HCT116 (cell line): Measurements from ENCODE around the gene ZNRF3. TPM values are rescaled to one million over a fixed set of nuclear protein-coding genes. Genes with fewer than 3 reads are reported as not detected.

Experiments used
- ATAC-seq: fragments of 200-7000 bp; cut with Tn5 transposase; 2 replicates; pipeline ENCODE4 v1.9.1; 2020; ENCODE audit warnings: mild to moderate bottlenecking, moderate library complexity
- BruUV-seq: library from RNA; stranded (reverse); fragments of 400-500 nt; replicated peaks from 2 replicates; lab custom pipeline; 2021; lab: Mats Ljungman, UMichigan
- CTCF ChIA-PET: fragments of 300-600 bp; sonication (Branson Sonifier 250); formaldehyde crosslinking; loops from one replicate; lab custom pipeline; 2021; ENCODE audit warnings: antibody characterized with exemption; lab: Charles Lee
- POLR2A ChIA-PET: fragments of 300-600, 350-600 bp; sonication (Branson Sonifier 250); formaldehyde crosslinking; loops from one replicate; lab custom pipeline; 2021; ENCODE audit warnings: antibody characterized with exemption; lab: Charles Lee
- RAD21 ChIA-PET, 2 experiments: fragments of 300-600 bp; sonication (Branson Sonifier 250); formaldehyde crosslinking; loops; one replicate each; lab custom pipeline; 2023; ENCODE audit warnings: low total read pairs in 2 of 2; ENCODE audit not compliant: uncharacterized antibody in 2 of 2, unreplicated experiment in 2 of 2, low non-redundant PET in 1 of 2; lab: Charles Lee
- DNase-seq: peaks from one replicate; pipeline ENCODE4 v3.0.0-alpha.2; 2010; ENCODE audit warnings: low read depth, low spot score
- H2AFZ ChIP-seq: fragments of 200-600 bp; shearing (Covaris generic), sonication (generic); 2 replicates; pipeline ENCODE4 v1.6.1; 2017; ENCODE audit warnings: low read depth, mixed run types, mixed read lengths, antibody characterized with exemption, low read length; ENCODE audit not compliant: poor library complexity, severe bottlenecking
- H3K27ac ChIP-seq: 2 replicates; pipeline ENCODE4 v1.5.1; 2012; ENCODE audit warnings: low read depth, low read length
- H3K27me3 ChIP-seq: fragments of 200-600 bp; sonication (generic); 2 replicates; pipeline ENCODE4 v1.6.1; 2016; ENCODE audit warnings: mixed run types, low read length, mixed read lengths; ENCODE audit not compliant: insufficient read depth
- H3K36me3 ChIP-seq, 2 experiments: fragments of 200-500 bp in 1 of 2; fragments of 200-600 bp in 1 of 2; sonication (Bioruptor generic) in 1 of 2; sonication (generic) in 1 of 2; 2 replicates each; pipeline versions ENCODE4 v1.5.1 to v1.6.1; 2014 to 2016; ENCODE audit warnings: low read length in 2 of 2, inconsistent platforms in 1 of 2, mixed read lengths in 1 of 2, mixed run types in 1 of 2; ENCODE audit not compliant: insufficient read depth in 2 of 2, control insufficient read depth in 1 of 2
- H3K4me1 ChIP-seq, 2 experiments: fragments of 200-600 bp in 1 of 2; sonication (generic) in 1 of 2; 2 replicates each; pipeline versions ENCODE4 v1.5.1 to v1.6.1; 2012 to 2017; ENCODE audit warnings: low read length in 2 of 2, inconsistent platforms in 1 of 2, mild to moderate bottlenecking in 1 of 2, mixed read lengths in 1 of 2, mixed run types in 1 of 2, moderate library complexity in 1 of 2; ENCODE audit not compliant: insufficient read depth in 2 of 2, control insufficient read depth in 1 of 2
- H3K4me2 ChIP-seq: fragments of 200-600 bp; sonication (generic); 2 replicates; pipeline ENCODE4 v1.6.1; 2017; ENCODE audit warnings: mixed run types, low read length, mixed read lengths
- H3K4me3 ChIP-seq, 2 experiments: fragments of 200-600 bp in 1 of 2; sonication (generic) in 1 of 2; replicated peaks in 1 of 2; 2 replicates each; pipeline ENCODE4 v1.5.1; 2011 to 2016; ENCODE audit warnings: low read length in 2 of 2, control low read depth in 1 of 2, low read depth in 1 of 2, mild to moderate bottlenecking in 1 of 2, mixed read lengths in 1 of 2, mixed run types in 1 of 2
- H3K79me2 ChIP-seq: fragments of 200-600 bp; sonication (generic); 2 replicates; pipeline ENCODE4 v1.6.1; 2017; ENCODE audit warnings: mild to moderate bottlenecking, mixed run types, low read length, moderate library complexity, mixed read lengths; ENCODE audit not compliant: insufficient read depth
- H3K9ac ChIP-seq: fragments of 200-600 bp; sonication (generic); 2 replicates; pipeline ENCODE4 v1.6.1; 2016; ENCODE audit warnings: low read length, mixed read lengths
- H3K9me2 ChIP-seq: fragments of 200-600 bp; sonication (generic), shearing (Covaris generic); 2 replicates; pipeline ENCODE4 v1.6.1; 2017; ENCODE audit warnings: mixed run types, mild to moderate bottlenecking, moderate library complexity; ENCODE audit not compliant: insufficient read depth
- H3K9me3 ChIP-seq, 2 experiments: fragments of 200-500 bp in 1 of 2; fragments of 200-600 bp in 1 of 2; sonication (Bioruptor generic) in 1 of 2; sonication (generic) in 1 of 2; 2 replicates each; pipeline ENCODE4 v1.6.1; 2014 to 2017; ENCODE audit warnings: low read length in 2 of 2, mixed read lengths in 2 of 2, inconsistent platforms in 1 of 2, low read depth in 1 of 2, mild to moderate bottlenecking in 1 of 2, mixed run types in 1 of 2, moderate library complexity in 1 of 2; ENCODE audit not compliant: control insufficient read depth in 1 of 2, insufficient read depth in 1 of 2
- H4K20me1 ChIP-seq: fragments of 200-600 bp; sonication (generic), shearing (Covaris generic); 2 replicates; pipeline ENCODE4 v1.6.1; 2017; ENCODE audit warnings: mixed run types, mild to moderate bottlenecking, moderate library complexity; ENCODE audit not compliant: insufficient read depth
- CEBPB ChIP-seq: IDR thresholded peaks from 2 replicates; pipeline ENCODE4 v1.6.1; 2012; ENCODE audit warnings: low read depth
- EGR1 ChIP-seq: IDR thresholded peaks from 2 replicates; pipeline ENCODE4 v1.6.1; 2012; ENCODE audit warnings: low read depth
- EZH2 ChIP-seq: fragments of 200-600 bp; sonication (generic); IDR thresholded peaks from 2 replicates; pipeline ENCODE4 v1.6.1; 2017; ENCODE audit warnings: antibody characterized with exemption, mixed run types
- EZH2phosphoT487 ChIP-seq: fragments of 200-600 bp; IDR thresholded peaks from 2 replicates; pipeline ENCODE4 v1.6.1; 2018; ENCODE audit warnings: antibody characterized with exemption, borderline replicate concordance
- FOSL1 ChIP-seq: IDR thresholded peaks from 2 replicates; pipeline ENCODE4 v1.6.1; 2012; ENCODE audit warnings: low read depth
- JUND ChIP-seq: IDR thresholded peaks from 2 replicates; pipeline ENCODE4 v1.6.1; 2012
- RAD21 ChIP-seq: IDR thresholded peaks from 2 replicates; pipeline ENCODE4 v1.6.1; 2012; ENCODE audit warnings: low read depth, mild to moderate bottlenecking
- SRF ChIP-seq: IDR thresholded peaks from 2 replicates; pipeline ENCODE4 v1.6.1; 2012; ENCODE audit warnings: low read depth
- TCF7L2 ChIP-seq: IDR thresholded peaks from 2 replicates; pipeline ENCODE4 v1.7.0; 2011; ENCODE audit warnings: borderline replicate concordance, inconsistent platforms; ENCODE audit not compliant: insufficient read depth, insufficient read length; ENCODE audit errors: extremely low read depth
- ZFX ChIP-seq: fragments of 450-650 bp; IDR thresholded peaks from 2 replicates; pipeline ENCODE4 v1.6.1; 2017
- intact Hi-C: fragments of 100-400 bp; cut with micrococcal nuclease; formaldehyde crosslinking; loops from 2 replicates; pipeline ENCODE4 v1.10.0; 2022
- total RNA-seq: library from RNA; stranded (reverse); gene quantifications from one replicate; pipeline ENCODE4 v1.2.1, GENCODE V29; 2021; ENCODE audit not compliant: unreplicated experiment
- TF ChIP-seq, protein P1 (sequence below): IDR thresholded peaks from 2 replicates; pipeline ENCODE4 v1.6.1; 2012; ENCODE audit warnings: low read depth
- TF ChIP-seq, protein P2 (sequence below), 3 experiments: fragments of 200-600 bp in 1 of 3; sonication (generic) in 1 of 3; IDR thresholded peaks in 2 of 3; conservative IDR thresholded peaks in 1 of 3; 2 replicates each; pipeline ENCODE4 v1.5.1; 2012 to 2017; ENCODE audit warnings: low read depth in 2 of 3, low read length in 2 of 3, antibody characterized with exemption in 1 of 3, borderline replicate concordance in 1 of 3, control low read depth in 1 of 3, mild to moderate bottlenecking in 1 of 3, mixed read lengths in 1 of 3, mixed run types in 1 of 3, moderate library complexity in 1 of 3; ENCODE audit not compliant: insufficient read depth in 1 of 3
- TF ChIP-seq, protein P3 (sequence below): IDR thresholded peaks from 2 replicates; pipeline ENCODE4 v1.6.1; 2012
- TF ChIP-seq, protein P4 (sequence below): IDR thresholded peaks from 2 replicates; pipeline ENCODE4 v1.6.1; 2011; ENCODE audit warnings: mild to moderate bottlenecking, low read length, moderate library complexity; ENCODE audit not compliant: insufficient replicate concordance; ENCODE audit errors: extremely low read depth

ZNRF3 gene
- total RNA-seq, 1 experiment from 2014 or later, result 12.2 TPM

DNA sequence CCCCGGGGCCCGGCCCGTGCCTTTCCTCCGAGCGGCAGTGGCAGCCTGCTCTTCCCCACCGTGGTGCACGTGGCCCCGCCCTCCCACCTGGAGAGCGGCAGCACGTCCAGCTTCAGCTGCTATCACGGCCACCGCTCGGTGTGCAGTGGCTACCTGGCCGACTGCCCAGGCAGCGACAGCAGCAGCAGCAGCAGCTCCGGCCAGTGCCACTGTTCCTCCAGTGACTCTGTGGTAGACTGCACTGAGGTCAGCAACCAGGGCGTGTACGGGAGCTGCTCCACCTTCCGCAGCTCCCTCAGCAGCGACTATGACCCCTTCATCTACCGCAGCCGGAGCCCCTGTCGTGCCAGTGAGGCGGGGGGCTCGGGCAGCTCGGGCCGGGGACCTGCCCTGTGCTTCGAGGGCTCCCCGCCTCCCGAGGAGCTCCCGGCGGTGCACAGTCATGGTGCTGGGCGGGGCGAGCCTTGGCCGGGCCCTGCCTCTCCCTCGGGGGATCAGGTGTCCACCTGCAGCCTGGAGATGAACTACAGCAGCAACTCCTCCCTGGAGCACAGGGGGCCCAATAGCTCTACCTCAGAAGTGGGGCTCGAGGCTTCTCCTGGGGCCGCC, 166.4 kb downstream of the ZNRF3 start:
- Histone ChIP-seq H3K9me2 (no peaks in the 10 kb centered on the region), H3K9me3 (no peaks in the 10 kb centered on the region), H2AFZ (no peak overlapping the region), H3K9ac (no peak overlapping the region), H3K36me3 (peaks cover 5 to 22% of the 10 kb centered on the region in 2 experiments; a peak in 3 of 4 replicates), H3K4me1 (no peaks in the 10 kb centered on the region), H3K4me3 (no peak overlapping the region), H3K4me2 (no peak overlapping the region), H3K27ac (no peak overlapping the region), H3K27me3 (no peaks in the 10 kb centered on the region), H4K20me1 (no peaks in the 10 kb centered on the region), H3K79me2 (no peaks in the 10 kb centered on the region)
- TF ChIP-seq FOSL1, result no peak
- TF ChIP-seq SRF, result no peak
- no peak for TF ChIP-seq ZFX
- TF ChIP-seq JUND, result no peak
- TF ChIP-seq, protein P1, sequence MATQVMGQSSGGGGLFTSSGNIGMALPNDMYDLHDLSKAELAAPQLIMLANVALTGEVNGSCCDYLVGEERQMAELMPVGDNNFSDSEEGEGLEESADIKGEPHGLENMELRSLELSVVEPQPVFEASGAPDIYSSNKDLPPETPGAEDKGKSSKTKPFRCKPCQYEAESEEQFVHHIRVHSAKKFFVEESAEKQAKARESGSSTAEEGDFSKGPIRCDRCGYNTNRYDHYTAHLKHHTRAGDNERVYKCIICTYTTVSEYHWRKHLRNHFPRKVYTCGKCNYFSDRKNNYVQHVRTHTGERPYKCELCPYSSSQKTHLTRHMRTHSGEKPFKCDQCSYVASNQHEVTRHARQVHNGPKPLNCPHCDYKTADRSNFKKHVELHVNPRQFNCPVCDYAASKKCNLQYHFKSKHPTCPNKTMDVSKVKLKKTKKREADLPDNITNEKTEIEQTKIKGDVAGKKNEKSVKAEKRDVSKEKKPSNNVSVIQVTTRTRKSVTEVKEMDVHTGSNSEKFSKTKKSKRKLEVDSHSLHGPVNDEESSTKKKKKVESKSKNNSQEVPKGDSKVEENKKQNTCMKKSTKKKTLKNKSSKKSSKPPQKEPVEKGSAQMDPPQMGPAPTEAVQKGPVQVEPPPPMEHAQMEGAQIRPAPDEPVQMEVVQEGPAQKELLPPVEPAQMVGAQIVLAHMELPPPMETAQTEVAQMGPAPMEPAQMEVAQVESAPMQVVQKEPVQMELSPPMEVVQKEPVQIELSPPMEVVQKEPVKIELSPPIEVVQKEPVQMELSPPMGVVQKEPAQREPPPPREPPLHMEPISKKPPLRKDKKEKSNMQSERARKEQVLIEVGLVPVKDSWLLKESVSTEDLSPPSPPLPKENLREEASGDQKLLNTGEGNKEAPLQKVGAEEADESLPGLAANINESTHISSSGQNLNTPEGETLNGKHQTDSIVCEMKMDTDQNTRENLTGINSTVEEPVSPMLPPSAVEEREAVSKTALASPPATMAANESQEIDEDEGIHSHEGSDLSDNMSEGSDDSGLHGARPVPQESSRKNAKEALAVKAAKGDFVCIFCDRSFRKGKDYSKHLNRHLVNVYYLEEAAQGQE, result no peak
- no peak for TF ChIP-seq EZH2phosphoT487
- TF ChIP-seq, protein P2, sequence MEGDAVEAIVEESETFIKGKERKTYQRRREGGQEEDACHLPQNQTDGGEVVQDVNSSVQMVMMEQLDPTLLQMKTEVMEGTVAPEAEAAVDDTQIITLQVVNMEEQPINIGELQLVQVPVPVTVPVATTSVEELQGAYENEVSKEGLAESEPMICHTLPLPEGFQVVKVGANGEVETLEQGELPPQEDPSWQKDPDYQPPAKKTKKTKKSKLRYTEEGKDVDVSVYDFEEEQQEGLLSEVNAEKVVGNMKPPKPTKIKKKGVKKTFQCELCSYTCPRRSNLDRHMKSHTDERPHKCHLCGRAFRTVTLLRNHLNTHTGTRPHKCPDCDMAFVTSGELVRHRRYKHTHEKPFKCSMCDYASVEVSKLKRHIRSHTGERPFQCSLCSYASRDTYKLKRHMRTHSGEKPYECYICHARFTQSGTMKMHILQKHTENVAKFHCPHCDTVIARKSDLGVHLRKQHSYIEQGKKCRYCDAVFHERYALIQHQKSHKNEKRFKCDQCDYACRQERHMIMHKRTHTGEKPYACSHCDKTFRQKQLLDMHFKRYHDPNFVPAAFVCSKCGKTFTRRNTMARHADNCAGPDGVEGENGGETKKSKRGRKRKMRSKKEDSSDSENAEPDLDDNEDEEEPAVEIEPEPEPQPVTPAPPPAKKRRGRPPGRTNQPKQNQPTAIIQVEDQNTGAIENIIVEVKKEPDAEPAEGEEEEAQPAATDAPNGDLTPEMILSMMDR (IDR thresholded peaks at IDR 0.05 in 2 of 3, conservative IDR thresholded peaks at IDR 0.05 in 1 of 3; ENCODE audit: borderline replicate concordance in 1 of 3, insufficient read depth in 1 of 3, low read depth in 2 of 3, low read length in 2 of 3), result no peak
- no peak for TF ChIP-seq TCF7L2
- no peak for TF ChIP-seq CEBPB
- TF ChIP-seq, protein P3, sequence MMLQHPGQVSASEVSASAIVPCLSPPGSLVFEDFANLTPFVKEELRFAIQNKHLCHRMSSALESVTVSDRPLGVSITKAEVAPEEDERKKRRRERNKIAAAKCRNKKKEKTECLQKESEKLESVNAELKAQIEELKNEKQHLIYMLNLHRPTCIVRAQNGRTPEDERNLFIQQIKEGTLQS, result no peak
- TF ChIP-seq, protein P4, sequence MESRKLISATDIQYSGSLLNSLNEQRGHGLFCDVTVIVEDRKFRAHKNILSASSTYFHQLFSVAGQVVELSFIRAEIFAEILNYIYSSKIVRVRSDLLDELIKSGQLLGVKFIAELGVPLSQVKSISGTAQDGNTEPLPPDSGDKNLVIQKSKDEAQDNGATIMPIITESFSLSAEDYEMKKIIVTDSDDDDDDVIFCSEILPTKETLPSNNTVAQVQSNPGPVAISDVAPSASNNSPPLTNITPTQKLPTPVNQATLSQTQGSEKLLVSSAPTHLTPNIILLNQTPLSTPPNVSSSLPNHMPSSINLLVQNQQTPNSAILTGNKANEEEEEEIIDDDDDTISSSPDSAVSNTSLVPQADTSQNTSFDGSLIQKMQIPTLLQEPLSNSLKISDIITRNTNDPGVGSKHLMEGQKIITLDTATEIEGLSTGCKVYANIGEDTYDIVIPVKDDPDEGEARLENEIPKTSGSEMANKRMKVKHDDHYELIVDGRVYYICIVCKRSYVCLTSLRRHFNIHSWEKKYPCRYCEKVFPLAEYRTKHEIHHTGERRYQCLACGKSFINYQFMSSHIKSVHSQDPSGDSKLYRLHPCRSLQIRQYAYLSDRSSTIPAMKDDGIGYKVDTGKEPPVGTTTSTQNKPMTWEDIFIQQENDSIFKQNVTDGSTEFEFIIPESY, result no peak
- TF ChIP-seq EGR1, result no peak
- TF ChIP-seq RAD21, result no peak
- TF ChIP-seq EZH2, result no peak
- ChIA-PET POLR2A (no interaction called here), CTCF (interaction anchor here (1.1 kb wide), 1 partner anchor 9 kb away, joined by 3 read pairs; no protein-coding TSS in a partner anchor), RAD21 (no interaction called here)
- no TSS peak for BruUV-seq
- DNase-seq (no peak), ATAC-seq (no peak)
- intact Hi-C loops, result loop anchor here (10.0 kb wide), 1 partner anchor 195 kb away; no protein-coding TSS in a partner anchor
